ENCODE data around the gene MAP3K5.
"Not testable (repeated sequence)": the region's sequence is repeated elsewhere in the genome, so short reads cannot be mapped to it uniquely, and the experiment has no call there.

Gene MAP3K5

DNA sequence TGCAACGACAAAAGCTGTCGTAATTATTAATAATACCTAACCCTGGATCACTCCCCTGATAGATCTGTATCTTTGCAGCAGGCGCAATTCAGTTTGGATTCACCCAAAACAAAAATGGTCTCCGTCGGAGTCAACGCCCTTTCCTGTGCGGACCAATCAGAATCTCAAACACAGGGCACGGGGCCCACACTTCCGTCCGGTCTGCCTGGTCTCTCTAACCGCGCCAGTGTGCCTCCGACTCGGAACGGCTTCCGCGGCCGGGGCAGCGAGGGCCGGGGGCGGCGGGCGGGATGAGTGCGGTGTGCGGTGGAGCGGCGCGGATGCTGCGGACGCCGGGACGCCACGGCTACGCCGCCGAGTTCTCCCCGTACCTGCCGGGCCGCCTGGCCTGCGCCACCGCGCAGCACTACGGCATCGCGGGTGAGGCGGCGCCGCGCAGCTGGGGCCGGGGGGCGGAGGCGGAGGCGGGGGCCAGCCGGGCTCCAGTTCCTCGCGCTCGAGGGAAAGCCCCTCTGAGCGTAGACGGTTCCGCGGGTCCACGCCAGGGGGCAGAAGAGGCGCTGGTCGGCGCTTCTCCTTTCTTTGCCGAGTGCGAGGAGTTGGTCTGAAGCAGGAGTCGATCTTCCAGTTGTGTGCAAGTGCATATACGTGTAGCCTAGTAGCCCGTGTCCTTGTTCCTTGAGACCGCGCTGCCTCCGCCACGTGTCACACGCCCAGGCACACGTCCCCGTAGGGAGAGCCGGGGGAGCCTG is 30.3 kb upstream of the MAP3K5 start, which contains the start of gene PEX7:
Gene PEX7 (plus strand): TSS at position 217 of the 752 bp plus-strand sequence. CDS start 74 bp downstream, at position 291.
- in situ Hi-C loops (cut with MboI; ENCODE audit: low sequenced_read_pairs, unreplicated experiment) = no loop called here
- peak; percentile 91 for DNase-seq (ENCODE audit: low spot score)
- peak; percentile 80 for TF ChIP-seq CTCF (IDR thresholded peaks at IDR 0.05; ENCODE audit: borderline replicate concordance, control extremely low read depth, extremely low read depth, insufficient read depth, missing control alignments)

DNA sequence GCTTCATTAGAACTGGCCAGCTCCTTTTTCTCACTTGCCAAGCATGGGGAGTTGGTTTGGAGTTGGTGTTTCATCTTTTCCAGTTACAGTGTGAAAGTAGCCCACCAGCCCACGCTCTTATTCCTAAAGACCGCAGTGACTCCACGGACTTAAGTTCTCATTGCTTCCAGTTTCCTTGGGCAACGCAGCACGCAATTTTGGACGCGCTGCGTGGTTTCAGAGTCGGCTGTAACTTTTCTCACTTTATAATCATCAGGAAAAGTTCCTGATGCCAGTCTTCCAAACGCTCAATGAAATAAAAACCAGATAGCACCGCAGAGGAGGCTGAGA is 29.7 kb upstream of the MAP3K5 start:
- TF ChIP-seq CTCF (IDR thresholded peaks at IDR 0.05; ENCODE audit: borderline replicate concordance, control extremely low read depth, extremely low read depth, insufficient read depth, missing control alignments) = no peak
- in situ Hi-C loops (cut with MboI; ENCODE audit: low sequenced_read_pairs, unreplicated experiment) = no loop called here
- no peak for DNase-seq (ENCODE audit: low spot score)

DNA sequence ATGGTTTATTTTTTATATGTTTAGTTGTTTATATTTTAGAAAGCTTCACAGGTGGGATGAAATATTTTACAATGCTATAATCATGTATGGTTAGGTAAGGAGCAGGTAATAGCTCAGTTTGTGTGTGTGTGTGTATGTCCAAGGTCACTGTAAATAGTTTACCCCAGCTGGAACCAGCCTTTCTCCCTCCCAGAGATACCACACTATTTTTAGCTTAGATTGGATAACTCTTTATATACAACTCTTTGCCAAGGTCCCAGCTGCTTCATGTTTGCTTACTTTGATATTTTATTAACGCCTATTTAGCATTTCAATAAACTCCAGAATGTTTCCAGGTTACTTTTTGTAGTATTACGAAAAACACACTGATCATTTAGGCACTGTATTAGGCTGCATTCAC is 28.3 kb upstream of the MAP3K5 start:
- no peak for TF ChIP-seq CTCF (IDR thresholded peaks at IDR 0.05; ENCODE audit: borderline replicate concordance, control extremely low read depth, extremely low read depth, insufficient read depth, missing control alignments)
- in situ Hi-C loops (cut with MboI; ENCODE audit: low sequenced_read_pairs, unreplicated experiment) = no loop called here
- no peak for DNase-seq (ENCODE audit: low spot score)

- in situ Hi-C loops (cut with MboI; ENCODE audit: low sequenced_read_pairs, unreplicated experiment) = no loop called here
- no peak for TF ChIP-seq CTCF (IDR thresholded peaks at IDR 0.05; ENCODE audit: borderline replicate concordance, control extremely low read depth, extremely low read depth, insufficient read depth, missing control alignments)
- no peak for DNase-seq (ENCODE audit: low spot score)
Observed at GRCh38 chr6:136816656-136817055, 24.4 kb upstream of the MAP3K5 start.

DNA sequence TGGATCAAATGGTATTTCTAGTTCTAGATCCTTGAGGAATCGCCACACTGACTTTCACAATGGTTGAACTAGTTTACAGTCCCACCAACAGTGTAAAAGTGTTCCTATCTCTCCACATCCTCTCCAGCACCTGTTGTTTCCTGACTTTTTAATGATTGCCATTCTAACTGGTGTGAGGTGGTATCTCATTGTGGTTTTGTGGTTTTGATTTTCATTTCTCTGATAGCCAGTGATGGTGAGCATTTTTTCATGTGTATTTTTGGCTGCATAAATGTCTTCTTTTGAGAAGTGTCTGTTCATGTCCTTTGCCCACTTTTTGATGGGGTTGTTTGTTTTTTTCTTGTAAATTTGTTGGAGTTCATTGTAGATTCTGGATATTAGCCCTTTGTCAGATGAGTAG is 23.3 kb upstream of the MAP3K5 start:
- in situ Hi-C loops (cut with MboI; ENCODE audit: low sequenced_read_pairs, unreplicated experiment); DNase-seq (ENCODE audit: low spot score): not testable (repeated sequence)

- TF ChIP-seq CTCF (IDR thresholded peaks at IDR 0.05; ENCODE audit: borderline replicate concordance, control extremely low read depth, extremely low read depth, insufficient read depth, missing control alignments) = no peak
- in situ Hi-C loops (cut with MboI; ENCODE audit: low sequenced_read_pairs, unreplicated experiment) = no loop called here
- DNase-seq (ENCODE audit: low spot score) = no peak
Observed at GRCh38 chr6:136812174-136812573, 19.9 kb upstream of the MAP3K5 start.

- DNase-seq (ENCODE audit: low spot score) = no peak
- in situ Hi-C loops (cut with MboI; ENCODE audit: low sequenced_read_pairs, unreplicated experiment) = no loop called here
- TF ChIP-seq CTCF (IDR thresholded peaks at IDR 0.05; ENCODE audit: borderline replicate concordance, control extremely low read depth, extremely low read depth, insufficient read depth, missing control alignments) = no peak
Observed at GRCh38 chr6:136811272-136811671, 19.0 kb upstream of the MAP3K5 start.
